WTC11 (cell line): ENCODE measurements around the gene MT2A. TPM values are rescaled to one million over a fixed set of nuclear protein-coding genes. Genes with fewer than 3 reads are reported as not detected.
"Not testable (repeated sequence)": the region's sequence is repeated elsewhere in the genome, so short reads cannot be mapped to it uniquely, and the experiment has no call there.

Experiments
- ATAC-seq: fragments of 200-7000 bp; cut with Tn5 transposase; 2 replicates; pipeline ENCODE4 v1.10.0; 2021; ENCODE audit warnings: mild to moderate bottlenecking, moderate library complexity
- CTCF ChIA-PET: fragments of 300-600 bp; sonication (Branson Sonifier 250); formaldehyde crosslinking; loops from one replicate; lab custom pipeline; 2021; ENCODE audit warnings: antibody characterized with exemption; lab: Charles Lee
- POLR2A ChIA-PET: fragments of 350-600 bp; sonication (Branson Sonifier 250); formaldehyde crosslinking; loops from one replicate; lab custom pipeline; 2021; ENCODE audit warnings: antibody characterized with exemption; lab: Charles Lee
- DNase-seq: peaks from one replicate; pipeline ENCODE4 v3.0.0; 2021; ENCODE audit warnings: low spot score
- H3K27ac Mint-ChIP-seq: 2 replicates; pipeline ENCODE4 v1.8.0; 2021; ENCODE audit warnings: mixed read lengths
- H3K27me3 Mint-ChIP-seq: 2 replicates; pipeline ENCODE4 v1.8.0; 2021; ENCODE audit warnings: low read depth, mild to moderate bottlenecking, moderate library complexity, mixed read lengths
- H3K36me3 Mint-ChIP-seq: 2 replicates; pipeline ENCODE4 v1.8.0; 2021; ENCODE audit warnings: mixed read lengths
- H3K4me1 Mint-ChIP-seq: 2 replicates; pipeline ENCODE4 v1.8.0; 2022; ENCODE audit warnings: mixed read lengths
- H3K4me3 Mint-ChIP-seq: 2 replicates; pipeline ENCODE4 v1.8.0; 2021; ENCODE audit warnings: mild to moderate bottlenecking, moderate library complexity, mixed read lengths
- H3K9me3 Mint-ChIP-seq: 2 replicates; pipeline ENCODE4 v1.8.0; 2021; ENCODE audit warnings: mixed read lengths
- ELF4 ChIP-seq: sonication (generic); formaldehyde crosslinking; IDR thresholded peaks from 2 replicates; pipeline ENCODE4 v1.8.1; 2022; ENCODE audit warnings: low read depth, mild to moderate bottlenecking, moderate library complexity, missing genetic modification reagents
- EMX1 ChIP-seq: fragments of 250-450 bp; sonication (Bioruptor Pico); IDR thresholded peaks from 2 replicates; pipeline ENCODE4 v1.8.0; 2021; ENCODE audit warnings: mild to moderate bottlenecking
- ERG ChIP-seq: fragments of 250-450 bp; sonication (Bioruptor Pico); IDR thresholded peaks from 2 replicates; pipeline ENCODE4 v1.8.0; 2021; ENCODE audit warnings: mild to moderate bottlenecking
- ETV6 ChIP-seq: sonication (generic); formaldehyde crosslinking; IDR thresholded peaks from 2 replicates; pipeline ENCODE4 v1.8.1; 2022; ENCODE audit warnings: mild to moderate bottlenecking, missing genetic modification reagents
- GABPB1 ChIP-seq: sonication (generic); formaldehyde crosslinking; IDR thresholded peaks from 2 replicates; pipeline ENCODE4 v1.8.1; 2023; ENCODE audit warnings: mild to moderate bottlenecking, missing genetic modification reagents
- GRHL2 ChIP-seq: fragments of 250-450 bp; sonication (Bioruptor Pico); IDR thresholded peaks from 2 replicates; pipeline ENCODE4 v1.8.0; 2022; ENCODE audit warnings: mild to moderate bottlenecking, moderate library complexity; ENCODE audit not compliant: insufficient replicate concordance, severe bottlenecking
- IRF2 ChIP-seq: sonication (generic); formaldehyde crosslinking; IDR thresholded peaks from 2 replicates; pipeline ENCODE4 v1.8.0; 2022; ENCODE audit warnings: low read depth, missing genetic modification reagents, borderline replicate concordance
- JUN ChIP-seq: sonication (generic); formaldehyde crosslinking; IDR thresholded peaks from 2 replicates; pipeline ENCODE4 v1.8.0; 2023; ENCODE audit warnings: mild to moderate bottlenecking, missing genetic modification reagents
- MXD4 ChIP-seq: fragments of 250-450 bp; sonication (Bioruptor Pico); IDR thresholded peaks from 2 replicates; pipeline ENCODE4 v1.8.0; 2021; ENCODE audit warnings: mild to moderate bottlenecking, moderate library complexity, borderline replicate concordance
- NFE2L1 ChIP-seq: sonication (generic); formaldehyde crosslinking; IDR thresholded peaks from 2 replicates; pipeline ENCODE4 v1.8.1; 2023; ENCODE audit warnings: missing genetic modification reagents
- OVOL2 ChIP-seq: fragments of 250-450 bp; sonication (Bioruptor Pico); IDR thresholded peaks from 2 replicates; pipeline ENCODE4 v1.9.0; 2021; ENCODE audit warnings: mild to moderate bottlenecking, borderline replicate concordance
- PRRX2 ChIP-seq: fragments of 250-450 bp; sonication (Bioruptor Pico); IDR thresholded peaks from 2 replicates; pipeline ENCODE4 v1.8.0; 2021; ENCODE audit warnings: mild to moderate bottlenecking
- TEAD1 ChIP-seq: sonication (generic); formaldehyde crosslinking; IDR thresholded peaks from 2 replicates; pipeline ENCODE4 v1.8.0; 2022; ENCODE audit warnings: mild to moderate bottlenecking, missing genetic modification reagents
- TEAD4 ChIP-seq: sonication (generic); formaldehyde crosslinking; IDR thresholded peaks from 2 replicates; pipeline ENCODE4 v1.8.0; 2022; ENCODE audit warnings: mild to moderate bottlenecking, missing genetic modification reagents
- ZBTB21 ChIP-seq: sonication (generic); formaldehyde crosslinking; IDR thresholded peaks from 2 replicates; pipeline ENCODE4 v1.8.1; 2023; ENCODE audit warnings: mild to moderate bottlenecking, missing genetic modification reagents, borderline replicate concordance
- ZNF232 ChIP-seq: sonication (generic); formaldehyde crosslinking; IDR thresholded peaks from 2 replicates; pipeline ENCODE4 v1.8.0; 2022; ENCODE audit warnings: mild to moderate bottlenecking, missing genetic modification reagents
- ZNF396 ChIP-seq: fragments of 250-450 bp; sonication (Bioruptor Pico); IDR thresholded peaks from 2 replicates; pipeline ENCODE4 v1.8.0; 2021; ENCODE audit warnings: mild to moderate bottlenecking, moderate library complexity, borderline replicate concordance
- total RNA-seq: library from RNA; stranded (reverse); gene quantifications from 3 replicates; pipeline ENCODE4 v1.2.3, GENCODE V29; 2021
- TF ChIP-seq, protein P1 (sequence below): sonication (generic); formaldehyde crosslinking; IDR thresholded peaks from 2 replicates; pipeline ENCODE4 v1.8.0; 2022; ENCODE audit warnings: missing genetic modification reagents
- TF ChIP-seq, protein P2 (sequence below): sonication (generic); formaldehyde crosslinking; IDR thresholded peaks from 2 replicates; pipeline ENCODE4 v1.8.1; 2022; ENCODE audit warnings: low read depth, missing genetic modification reagents, borderline replicate concordance
- TF ChIP-seq, protein P3 (sequence below): fragments of 250-450 bp; sonication (Bioruptor Pico); conservative IDR thresholded peaks from 2 replicates; pipeline ENCODE4 v1.9.0; 2021; ENCODE audit warnings: mild to moderate bottlenecking

Gene MT2A
- total RNA-seq, 1 experiment from 2014 or later = 139 TPM

GRCh38 chr16:56580391-56581048 is 27.9 kb upstream of the MT2A start (continued):
- TF ChIP-seq, protein P1, sequence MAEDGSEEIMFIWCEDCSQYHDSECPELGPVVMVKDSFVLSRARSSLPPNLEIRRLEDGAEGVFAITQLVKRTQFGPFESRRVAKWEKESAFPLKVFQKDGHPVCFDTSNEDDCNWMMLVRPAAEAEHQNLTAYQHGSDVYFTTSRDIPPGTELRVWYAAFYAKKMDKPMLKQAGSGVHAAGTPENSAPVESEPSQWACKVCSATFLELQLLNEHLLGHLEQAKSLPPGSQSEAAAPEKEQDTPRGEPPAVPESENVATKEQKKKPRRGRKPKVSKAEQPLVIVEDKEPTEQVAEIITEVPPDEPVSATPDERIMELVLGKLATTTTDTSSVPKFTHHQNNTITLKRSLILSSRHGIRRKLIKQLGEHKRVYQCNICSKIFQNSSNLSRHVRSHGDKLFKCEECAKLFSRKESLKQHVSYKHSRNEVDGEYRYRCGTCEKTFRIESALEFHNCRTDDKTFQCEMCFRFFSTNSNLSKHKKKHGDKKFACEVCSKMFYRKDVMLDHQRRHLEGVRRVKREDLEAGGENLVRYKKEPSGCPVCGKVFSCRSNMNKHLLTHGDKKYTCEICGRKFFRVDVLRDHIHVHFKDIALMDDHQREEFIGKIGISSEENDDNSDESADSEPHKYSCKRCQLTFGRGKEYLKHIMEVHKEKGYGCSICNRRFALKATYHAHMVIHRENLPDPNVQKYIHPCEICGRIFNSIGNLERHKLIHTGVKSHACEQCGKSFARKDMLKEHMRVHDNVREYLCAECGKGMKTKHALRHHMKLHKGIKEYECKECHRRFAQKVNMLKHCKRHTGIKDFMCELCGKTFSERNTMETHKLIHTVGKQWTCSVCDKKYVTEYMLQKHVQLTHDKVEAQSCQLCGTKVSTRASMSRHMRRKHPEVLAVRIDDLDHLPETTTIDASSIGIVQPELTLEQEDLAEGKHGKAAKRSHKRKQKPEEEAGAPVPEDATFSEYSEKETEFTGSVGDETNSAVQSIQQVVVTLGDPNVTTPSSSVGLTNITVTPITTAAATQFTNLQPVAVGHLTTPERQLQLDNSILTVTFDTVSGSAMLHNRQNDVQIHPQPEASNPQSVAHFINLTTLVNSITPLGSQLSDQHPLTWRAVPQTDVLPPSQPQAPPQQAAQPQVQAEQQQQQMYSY (CRISPR knock-in tag) = no peak
- no peak for TF ChIP-seq ERG (CRISPR knock-in tag)
- no peak for TF ChIP-seq EMX1 (CRISPR knock-in tag)
- TF ChIP-seq ELF4 (CRISPR knock-in tag) = no peak
- no peak for TF ChIP-seq ZBTB21 (CRISPR knock-in tag)
- TF ChIP-seq ZNF232 (CRISPR knock-in tag) = no peak

- CTCF ChIA-PET = interaction anchor here (1.3 to 2.8 kb wide), 3 partner anchors 18 to 119 kb away, joined by 3 to 13 read pairs (median 11); no protein-coding TSS in a partner anchor
- ATAC-seq, H3K4me1 Mint-ChIP-seq, H3K36me3 Mint-ChIP-seq, POLR2A ChIA-PET, DNase-seq, H3K9me3 Mint-ChIP-seq, H3K4me3 Mint-ChIP-seq, H3K27ac Mint-ChIP-seq: not testable (repeated sequence)
- peaks cover 24% of the 10 kb centered on the region for H3K27me3 Mint-ChIP-seq
These were observed 25.5 kb upstream of the MT2A start for GRCh38 chr16:56582911-56583310.

DNA sequence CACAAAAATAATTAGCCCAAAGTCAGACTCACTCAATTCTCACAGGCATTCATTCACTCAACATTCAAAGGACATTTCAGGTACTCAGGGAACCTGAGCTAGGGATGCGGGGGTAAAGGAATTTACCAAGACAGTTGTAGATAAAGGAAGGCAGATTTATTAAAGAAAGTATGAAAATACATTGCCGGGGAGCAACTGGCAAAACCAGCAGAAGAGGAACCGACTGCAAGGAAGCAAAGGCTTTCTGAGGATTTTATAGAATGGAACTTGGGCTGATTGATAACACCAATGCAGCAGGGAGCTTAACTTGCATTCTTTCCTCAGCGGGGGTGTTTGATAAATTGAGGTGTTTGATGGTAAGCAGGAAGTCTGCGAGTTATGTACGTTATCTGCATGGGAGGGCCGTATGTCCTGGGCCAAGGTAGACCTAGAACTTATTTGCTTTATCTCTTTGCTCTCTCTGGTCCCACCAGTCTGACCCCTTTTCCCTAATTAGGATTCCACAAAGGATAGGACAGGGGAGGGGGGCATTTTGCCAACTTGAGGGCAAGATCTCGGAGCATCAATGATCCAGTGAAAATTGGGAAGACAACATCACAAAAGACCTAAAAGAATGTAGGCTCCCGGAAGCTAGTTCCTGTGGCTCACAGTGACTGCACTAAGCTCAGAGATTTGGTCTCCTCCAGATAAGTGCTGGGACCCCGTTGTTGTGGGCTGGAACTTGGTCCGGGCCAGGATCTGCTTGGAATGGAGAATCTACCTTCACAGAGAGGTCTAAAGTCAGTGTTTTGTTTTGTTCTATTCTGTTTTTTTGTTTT is 24.8 kb upstream of the MT2A start:
- CTCF ChIA-PET = interaction anchor here (1.3 to 2.8 kb wide), 3 partner anchors 17 to 118 kb away, joined by 3 to 13 read pairs (median 11); no protein-coding TSS in a partner anchor

More for the DNA sequence above, 24.8 kb upstream of the MT2A start:
- DNase-seq (no peak), ATAC-seq (no peak)
- Mint-ChIP-seq H3K27me3 (peaks cover 31% of the 10 kb centered on the region), H3K36me3 (no peaks in the 10 kb centered on the region), H3K4me1 (peaks cover 7% of the 10 kb centered on the region; the same call in 1 of the 2 replicates), H3K9me3 (no peaks in the 10 kb centered on the region), H3K27ac (no peak overlapping the region), H3K4me3 (no peak overlapping the region)
- POLR2A ChIA-PET = no interaction called here
- no peak for TF ChIP-seq JUN (CRISPR knock-in tag)
- TF ChIP-seq ETV6 = no peak
- TF ChIP-seq, protein P2, sequence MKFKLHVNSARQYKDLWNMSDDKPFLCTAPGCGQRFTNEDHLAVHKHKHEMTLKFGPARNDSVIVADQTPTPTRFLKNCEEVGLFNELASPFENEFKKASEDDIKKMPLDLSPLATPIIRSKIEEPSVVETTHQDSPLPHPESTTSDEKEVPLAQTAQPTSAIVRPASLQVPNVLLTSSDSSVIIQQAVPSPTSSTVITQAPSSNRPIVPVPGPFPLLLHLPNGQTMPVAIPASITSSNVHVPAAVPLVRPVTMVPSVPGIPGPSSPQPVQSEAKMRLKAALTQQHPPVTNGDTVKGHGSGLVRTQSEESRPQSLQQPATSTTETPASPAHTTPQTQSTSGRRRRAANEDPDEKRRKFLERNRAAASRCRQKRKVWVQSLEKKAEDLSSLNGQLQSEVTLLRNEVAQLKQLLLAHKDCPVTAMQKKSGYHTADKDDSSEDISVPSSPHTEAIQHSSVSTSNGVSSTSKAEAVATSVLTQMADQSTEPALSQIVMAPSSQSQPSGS (CRISPR knock-in tag) = no peak
- no peak for TF ChIP-seq GRHL2 (CRISPR knock-in tag)
- no peak for TF ChIP-seq EMX1 (CRISPR knock-in tag)
- no peak for TF ChIP-seq ZNF396 (CRISPR knock-in tag)
- TF ChIP-seq, protein P3, sequence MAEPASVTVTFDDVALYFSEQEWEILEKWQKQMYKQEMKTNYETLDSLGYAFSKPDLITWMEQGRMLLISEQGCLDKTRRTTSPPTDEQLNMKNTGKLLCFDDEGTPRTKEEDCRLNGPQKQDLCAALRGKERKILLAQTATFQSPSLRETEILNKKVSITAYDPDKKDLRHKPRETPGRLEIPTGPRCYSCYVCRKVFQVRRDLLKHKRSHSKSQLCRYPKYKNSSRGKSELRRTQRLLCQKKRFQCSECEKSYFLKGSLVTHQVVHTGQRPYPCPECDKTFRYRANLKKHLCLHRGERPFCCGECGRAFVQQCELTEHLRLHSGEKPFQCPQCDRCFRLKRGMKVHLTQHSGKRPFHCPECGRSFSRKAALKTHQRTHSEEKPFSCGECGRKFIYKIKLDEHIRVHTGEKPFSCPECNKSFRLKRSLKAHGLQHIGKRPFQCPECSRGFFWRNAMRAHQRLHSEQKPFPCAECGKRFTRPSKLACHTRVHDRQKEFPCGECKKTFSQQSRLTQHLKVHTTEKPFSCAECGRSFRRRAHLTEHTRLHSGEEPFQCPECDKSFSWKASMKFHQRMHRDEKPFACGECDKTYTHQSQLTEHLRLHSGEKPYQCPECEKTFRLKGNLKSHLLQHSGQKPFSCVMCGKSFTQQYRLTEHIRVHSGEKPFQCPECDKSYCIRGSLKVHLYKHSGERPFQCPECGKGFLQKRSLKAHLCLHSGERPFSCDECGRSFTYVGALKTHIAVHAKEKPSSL (CRISPR knock-in tag) = no peak
- no peak for TF ChIP-seq IRF2 (CRISPR knock-in tag)
- no peak for TF ChIP-seq MXD4 (CRISPR knock-in tag)
- no peak for TF ChIP-seq OVOL2 (CRISPR knock-in tag)
- no peak for TF ChIP-seq PRRX2 (CRISPR knock-in tag)
- TF ChIP-seq GABPB1 (CRISPR knock-in tag) = no peak
- TF ChIP-seq TEAD1 (CRISPR knock-in tag) = no peak
- TF ChIP-seq NFE2L1 (CRISPR knock-in tag) = no peak
- TF ChIP-seq TEAD4 (CRISPR knock-in tag) = no peak
